C4-2B (cell line): Measurements from ENCODE around the gene MAPRE2.

Source experiments
- CTCF ChIP-seq: fragments of 450-650 bp; conservative IDR thresholded peaks from 2 replicates; pipeline ENCODE4 v1.5.1; 2017; ENCODE audit warnings: mild to moderate bottlenecking
- ZFX ChIP-seq: fragments of 450-650 bp; IDR thresholded peaks from 2 replicates; pipeline ENCODE4 v1.6.1; 2017

- TF ChIP-seq ZFX (no peak), CTCF (peak; percentile 66)
These were observed 35.1 kb upstream of the MAPRE2 start for GRCh38 chr18:35005963-35006577.
